Tibial nerve (tissue), 4 donors: ENCODE measurements around the gene CTDSP2. TPM values are rescaled to one million over a fixed set of nuclear protein-coding genes. Genes with fewer than 3 reads are reported as not detected.
"Not testable (repeated sequence)": the region's sequence is repeated elsewhere in the genome, so short reads cannot be mapped to it uniquely, and the experiment has no call there.

Source experiments
- DNase-seq, 2 donors: peaks; one replicate each; pipeline ENCODE4 v3.0.0-alpha.2; 2019; ENCODE audit warnings: low spot score in 2 of 2
- H3K27ac ChIP-seq, 4 donors: fragments of 200-600 bp; sonication (generic) in 3 of 4; one replicate each; pipeline ENCODE4 v1.5.1; 2017 to 2019; ENCODE audit warnings: mild to moderate bottlenecking in 1 of 4
- H3K27me3 ChIP-seq, 2 donors: fragments of 200-600 bp; sonication (generic) in 1 of 2; one replicate each; pipeline versions ENCODE4 v1.5.1 to v1.6.0; 2017 to 2019
- H3K36me3 ChIP-seq, 3 donors: fragments of 200-600 bp; sonication (generic); one replicate each; pipeline ENCODE4 v1.5.1; 2018 to 2019
- H3K4me1 ChIP-seq, 4 donors: fragments of 200-600 bp; sonication (generic) in 3 of 4; one replicate each; pipeline ENCODE4 v1.5.1; 2017 to 2019
- H3K4me3 ChIP-seq, 4 donors: fragments of 200-600 bp; sonication (generic) in 3 of 4; one replicate each; pipeline ENCODE4 v1.5.1; 2017 to 2019; ENCODE audit warnings: mild to moderate bottlenecking in 1 of 4, moderate library complexity in 1 of 4
- H3K9me3 ChIP-seq, 4 donors: fragments of 200-600 bp; sonication (generic) in 3 of 4; one replicate each; pipeline ENCODE4 v1.5.1; 2017 to 2019
- CTCF ChIP-seq, 5 experiments: fragments of 200-600 bp in 3 of 5; fragments of 450-650 bp in 2 of 5; sonication (generic) in 3 of 5; IDR thresholded peaks; one replicate each; pipeline ENCODE4 v1.5.1; 2016 to 2019; ENCODE audit warnings: antibody characterized with exemption in 5 of 5, mild to moderate bottlenecking in 3 of 5, moderate library complexity in 2 of 5
- EP300 ChIP-seq, 2 donors: sonication (generic); formaldehyde crosslinking; IDR thresholded peaks; one replicate each; pipeline ENCODE4 v1.6.1; 2017; ENCODE audit warnings: antibody characterized with exemption in 2 of 2, mild to moderate bottlenecking in 1 of 2
- POLR2A ChIP-seq, 2 donors: fragments of 450-650 bp; IDR thresholded peaks; one replicate each; pipeline ENCODE4 v1.6.1; 2017; ENCODE audit warnings: antibody characterized with exemption in 2 of 2, mild to moderate bottlenecking in 2 of 2, moderate library complexity in 2 of 2
- WGBS, 2 donors: methylation state at CpG; one replicate each; pipeline ENCODE4 v1.1.5; 2018; 5-methylcytosine and 5-hydroxymethylcytosine counted together
- total RNA-seq, 4 donors: library from RNA; depleted of rRNA; stranded (reverse); fragments of >200 nt; gene quantifications; one replicate each; pipeline ENCODE4 v1.1.0, GENCODE V29; 2016

CTDSP2 gene
- total RNA-seq, 4 donors from 2014 or later = 117 to 141 (median 123) TPM

GRCh38 chr12:57864442-57865083 is 18.0 kb upstream of the CTDSP2 start:
- Histone ChIP-seq H3K4me3 (peak overlapping the region; percentile 40 to 64 (median 57)), H3K9me3 (no peaks in the 10 kb centered on the region), H3K4me1 (peaks cover 0 to 44% (median 11%) of the 10 kb centered on the region in 4 donors), H3K36me3 (no peaks in the 10 kb centered on the region), H3K27me3 (no peaks in the 10 kb centered on the region), H3K27ac (peak overlapping the region; percentile 91 to 98 (median 92))
- TF ChIP-seq POLR2A (IDR thresholded peaks at IDR 0.05) (no peak), EP300 (IDR thresholded peaks at IDR 0.05) (no peak), CTCF (IDR thresholded peaks at IDR 0.05) (no peak)
- DNase-seq = no peak
- WGBS, 2 donors = 14 to 24% methylated on average over 8 of the region's 8 CpGs

- TF ChIP-seq POLR2A (IDR thresholded peaks at IDR 0.05) (no peak), CTCF (IDR thresholded peaks at IDR 0.05) (no peak), EP300 (IDR thresholded peaks at IDR 0.05) (no peak)
- Histone ChIP-seq H3K4me1 (peaks cover 0 to 35% (median 11%) of the 10 kb centered on the region in 4 donors), H3K36me3 (no peaks in the 10 kb centered on the region), H3K9me3 (no peaks in the 10 kb centered on the region), H3K4me3 (no peak overlapping the region), H3K27me3 (no peaks in the 10 kb centered on the region), H3K27ac (peak overlapping the region; percentile 91 to 98 (median 92))
- 36 to 47% methylated on average over 1 of the region's 1 CpG for WGBS, 2 donors
- DNase-seq = no peak
Measured at GRCh38 chr12:57863676-57864075, 17.1 kb upstream of the CTDSP2 start.

- H3K4me1 ChIP-seq = peaks cover 0 to 28% (median 11%) of the 10 kb centered on the region in 4 donors
- TF ChIP-seq EP300 (IDR thresholded peaks at IDR 0.05) (no peak), CTCF (IDR thresholded peaks at IDR 0.05) (no peak), POLR2A (IDR thresholded peaks at IDR 0.05) (no peak)
- DNase-seq = no peak
- no peaks in the 10 kb centered on the region for H3K27me3 ChIP-seq
- H3K27ac ChIP-seq = no peak overlapping the region
- H3K4me3 ChIP-seq = no peak overlapping the region
- 97% methylated on average over 4 of the region's 4 CpGs for WGBS, 2 donors
- no peaks in the 10 kb centered on the region for H3K9me3 ChIP-seq
- H3K36me3 ChIP-seq = no peaks in the 10 kb centered on the region
Measured at GRCh38 chr12:57861967-57862366, 15.4 kb upstream of the CTDSP2 start.

- H3K27me3 ChIP-seq, H3K9me3 ChIP-seq, H3K36me3 ChIP-seq, H3K4me3 ChIP-seq, DNase-seq, H3K27ac ChIP-seq: not testable (repeated sequence)
- peaks cover 0 to 23% (median 11%) of the 10 kb centered on the region in 4 donors for H3K4me1 ChIP-seq
- 91 to 100% methylated on average over 5 of the region's 5 CpGs for WGBS, 2 donors
Measured at GRCh38 chr12:57860883-57861282, 14.4 kb upstream of the CTDSP2 start.

- 92 to 94% methylated on average over 5 of the region's 5 CpGs for WGBS, 2 donors
- no peaks in the 10 kb centered on the region for H3K27me3 ChIP-seq
- no peak for DNase-seq
- no peaks in the 10 kb centered on the region for H3K36me3 ChIP-seq
- no peak overlapping the region for H3K27ac ChIP-seq
- no peak overlapping the region for H3K4me3 ChIP-seq
- no peaks in the 10 kb centered on the region for H3K9me3 ChIP-seq
- TF ChIP-seq CTCF (IDR thresholded peaks at IDR 0.05) (no peak), POLR2A (IDR thresholded peaks at IDR 0.05) (no peak), EP300 (IDR thresholded peaks at IDR 0.05) (no peak)
- H3K4me1 ChIP-seq = peaks cover 0 to 11% (median 5%) of the 10 kb centered on the region in 4 donors
Measured at GRCh38 chr12:57859121-57859520, 12.6 kb upstream of the CTDSP2 start.

GRCh38 chr12:57858123-57858522 is 11.6 kb upstream of the CTDSP2 start:
- not testable (repeated sequence) for H3K4me3 ChIP-seq, H3K36me3 ChIP-seq, H3K27ac ChIP-seq, H3K27me3 ChIP-seq, H3K4me1 ChIP-seq, DNase-seq, H3K9me3 ChIP-seq
- WGBS, 2 donors = 94 to 97% methylated on average over 7 of the region's 7 CpGs
